ENCODE results near the gene GAK.

Gene GAK

DNA sequence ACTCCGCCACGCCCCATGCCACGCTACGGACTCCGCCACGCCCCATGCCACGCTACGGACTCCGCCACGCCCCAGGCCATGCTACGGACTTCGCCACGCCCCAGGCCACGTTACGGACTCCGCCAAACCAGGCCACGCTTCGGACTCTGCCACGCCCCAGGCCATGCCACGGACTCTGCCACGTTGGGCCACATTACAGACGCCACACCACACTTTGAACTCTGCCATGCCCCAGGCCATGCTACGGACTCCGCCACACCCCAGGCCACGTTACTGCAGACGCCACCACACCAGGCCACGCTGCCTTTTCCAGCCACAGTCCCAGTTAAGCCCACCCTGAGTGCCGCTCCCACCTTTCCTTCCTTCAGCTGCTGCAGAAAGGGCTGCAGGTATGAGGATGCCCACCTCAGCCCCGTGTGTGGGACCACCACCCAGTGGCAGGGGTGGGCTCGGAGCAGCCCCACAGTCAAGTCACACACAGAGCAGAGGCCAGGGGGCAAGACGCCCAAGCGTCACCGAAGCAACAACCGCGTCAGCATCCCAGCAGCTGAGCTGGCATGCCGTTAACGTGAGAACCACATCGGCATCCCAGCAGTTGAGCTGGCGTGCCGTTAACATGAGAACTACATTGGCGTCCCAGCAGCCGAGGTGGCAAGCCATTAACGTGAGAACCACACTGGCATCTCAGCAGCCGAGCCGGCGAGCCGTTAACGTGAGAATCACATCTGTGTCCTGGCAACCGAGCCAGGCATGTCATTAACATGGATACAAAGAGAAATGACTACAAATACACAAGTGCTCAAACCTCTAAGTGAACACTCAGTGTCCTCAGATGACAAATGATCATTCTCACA, 26.4 kb downstream of the GAK start:
- no peak for DNase-seq

DNA sequence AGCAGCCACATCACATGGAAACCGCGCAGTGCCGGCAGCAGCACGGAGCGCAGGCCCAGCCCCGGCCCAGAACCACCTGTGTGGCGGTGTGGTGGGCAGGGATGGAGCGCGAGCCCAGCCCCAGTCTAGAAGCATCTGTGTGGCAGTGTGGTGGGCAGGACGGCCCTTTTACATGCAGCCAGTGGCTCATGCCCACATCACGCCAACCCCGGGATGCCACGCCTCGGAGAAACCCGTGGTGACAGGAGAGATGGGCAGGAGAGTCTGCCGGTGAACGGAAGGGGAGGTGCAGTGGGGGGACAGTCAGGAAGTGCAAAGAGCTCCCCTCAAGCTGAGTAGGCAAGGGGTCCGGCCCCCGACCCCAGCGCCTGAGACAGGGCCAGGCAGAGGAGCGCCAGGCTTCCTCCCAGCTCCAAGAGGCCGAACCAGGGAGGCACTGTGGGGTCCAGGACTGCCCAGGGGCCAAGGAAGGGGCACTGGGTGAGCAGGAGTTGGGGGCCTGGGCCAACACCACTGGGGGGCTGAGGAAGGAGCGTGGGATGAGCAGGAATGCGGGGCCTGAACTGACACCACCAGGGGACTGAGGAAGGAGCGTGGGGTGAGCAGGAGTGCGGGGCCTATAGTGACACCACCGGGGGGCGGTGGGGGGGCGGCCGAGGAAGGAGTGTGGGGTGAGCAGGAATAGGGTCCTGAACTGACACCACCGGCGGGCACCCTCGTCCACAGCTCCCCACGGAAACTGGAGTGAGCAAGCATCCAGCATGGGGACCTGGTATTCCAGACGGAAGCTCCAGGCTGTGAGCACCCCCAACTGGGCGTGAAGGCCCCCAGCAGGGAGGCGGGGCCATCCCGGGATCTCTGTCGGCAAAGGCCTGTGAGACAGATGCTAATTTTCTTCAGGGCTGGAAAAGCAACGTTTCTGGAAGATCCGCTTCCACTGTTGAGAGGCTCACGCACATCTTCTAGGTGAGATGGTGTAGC, 28.8 kb downstream of the GAK start:
- DNase-seq = no peak

GRCh38 chr4:901192-901910, 30.8 kb downstream of the GAK start:
- no peak for DNase-seq

DNA sequence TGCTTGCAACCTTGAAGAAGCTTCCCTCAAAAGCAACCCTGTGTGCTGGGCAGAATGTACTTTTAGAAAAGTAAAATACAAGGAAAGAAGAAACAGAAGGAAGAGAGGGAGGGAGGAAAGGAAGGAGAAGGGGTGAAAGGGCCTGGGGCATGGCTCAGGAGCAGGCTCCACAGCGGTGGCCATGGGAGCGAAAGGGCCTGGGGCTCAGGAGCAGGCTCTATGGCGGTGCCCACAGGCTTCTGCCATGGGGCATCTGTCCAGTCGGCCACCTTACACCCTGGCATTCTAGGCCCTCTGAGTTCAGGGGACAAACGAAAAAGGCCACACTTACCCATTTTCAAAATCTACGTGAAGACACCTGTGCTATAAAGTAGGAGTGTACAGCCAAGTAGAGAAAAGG, 31.4 kb downstream of the GAK start:
- no peak for DNase-seq

DNA sequence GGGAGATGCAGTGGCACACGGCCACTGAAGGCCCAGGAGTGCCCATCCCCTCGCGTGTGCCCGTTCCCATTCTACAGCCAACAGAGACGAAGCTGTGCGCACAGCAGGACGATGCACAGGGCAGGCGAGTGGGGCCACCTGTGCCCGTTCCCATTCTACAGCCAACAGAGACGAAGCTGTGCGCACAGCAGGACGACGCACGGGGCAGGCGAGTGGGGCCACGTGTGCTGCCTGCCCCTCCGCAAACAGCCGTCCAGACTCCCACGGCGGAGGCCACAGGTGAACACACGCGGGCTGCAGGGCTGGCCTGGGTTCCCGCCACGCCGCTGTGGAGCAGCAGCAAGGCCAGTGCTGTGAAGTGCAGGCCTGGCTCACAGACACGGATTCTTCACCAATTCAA, 32.0 kb downstream of the GAK start:
- no peak for DNase-seq

- DNase-seq = no peak
These were observed 32.6 kb downstream of the GAK start for GRCh38 chr4:899556-899906.

DNA sequence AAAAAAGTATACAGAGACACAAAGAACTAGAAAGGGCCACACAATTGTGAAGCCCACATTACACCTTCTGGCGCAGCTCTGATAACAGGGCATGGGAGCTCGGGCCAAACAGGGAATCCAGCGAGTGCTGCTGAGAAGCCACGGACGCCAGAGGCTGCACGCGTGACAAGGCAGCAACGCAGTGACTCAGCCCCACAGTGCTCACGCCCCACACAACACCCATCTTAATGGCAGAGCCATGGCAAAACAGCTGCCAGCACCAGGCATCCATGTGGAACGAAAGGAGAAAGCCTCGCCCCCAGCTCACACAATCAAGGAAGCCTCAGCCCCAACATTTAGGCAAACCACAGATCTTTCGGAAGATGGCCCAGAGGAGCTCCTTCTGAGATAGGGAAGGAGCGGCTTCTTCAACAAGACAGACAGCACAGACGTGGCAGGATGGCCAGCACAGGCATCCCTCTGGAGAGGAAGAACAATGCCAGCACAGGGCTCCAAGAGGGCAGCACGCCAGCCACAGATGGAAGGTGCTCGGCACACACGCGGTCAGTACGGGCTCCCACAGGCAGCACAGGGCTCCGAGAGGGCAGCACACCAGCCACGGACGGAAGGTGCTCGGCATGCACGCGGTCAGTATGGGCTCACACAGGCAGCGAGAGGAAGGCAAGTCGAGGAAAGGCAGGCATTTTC, 33.1 kb downstream of the GAK start:
- DNase-seq = no peak

GRCh38 chr4:898123-898522, 34.0 kb downstream of the GAK start:
- no peak for DNase-seq

DNA sequence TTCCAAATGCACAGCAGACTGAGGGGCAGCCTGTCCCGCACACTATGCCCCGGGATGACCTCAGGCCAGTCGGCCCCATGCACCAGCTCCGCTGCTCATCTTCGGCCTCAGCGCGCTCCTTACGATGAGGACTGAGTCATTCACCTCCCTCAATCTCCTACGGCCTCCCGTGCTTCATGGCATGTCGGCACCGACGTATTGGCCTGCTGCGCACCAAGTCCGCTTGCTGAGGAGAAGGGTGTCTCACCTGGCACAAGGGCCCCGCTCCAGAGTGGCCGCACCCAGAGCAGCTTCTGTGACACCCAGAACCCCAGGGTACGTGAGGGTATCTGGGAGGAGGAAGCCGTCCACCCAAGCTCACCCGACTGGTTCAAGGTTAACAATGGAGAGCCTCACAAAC, 35.5 kb downstream of the GAK start:
- no peak for DNase-seq

DNA sequence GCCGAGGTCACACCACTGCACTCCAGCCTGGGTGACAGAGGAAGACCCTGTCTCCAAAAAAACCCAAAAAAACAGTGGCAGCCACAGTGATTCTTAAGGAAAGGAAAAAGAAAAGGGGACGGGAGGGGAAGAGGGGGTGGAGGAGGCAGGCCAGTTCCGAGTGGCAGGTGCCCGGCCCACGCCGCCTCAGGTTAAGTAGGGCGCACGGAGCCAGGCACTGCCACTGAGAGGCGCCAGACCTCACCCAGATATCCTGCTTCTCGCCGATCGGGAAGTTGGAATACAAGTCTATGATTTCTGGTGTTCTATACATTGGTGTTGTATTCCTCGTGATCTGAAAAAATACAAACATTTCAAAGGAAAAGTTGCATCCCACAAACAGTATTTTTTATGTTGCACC, 35.9 kb downstream of the GAK start:
- DNase-seq = no peak

DNA sequence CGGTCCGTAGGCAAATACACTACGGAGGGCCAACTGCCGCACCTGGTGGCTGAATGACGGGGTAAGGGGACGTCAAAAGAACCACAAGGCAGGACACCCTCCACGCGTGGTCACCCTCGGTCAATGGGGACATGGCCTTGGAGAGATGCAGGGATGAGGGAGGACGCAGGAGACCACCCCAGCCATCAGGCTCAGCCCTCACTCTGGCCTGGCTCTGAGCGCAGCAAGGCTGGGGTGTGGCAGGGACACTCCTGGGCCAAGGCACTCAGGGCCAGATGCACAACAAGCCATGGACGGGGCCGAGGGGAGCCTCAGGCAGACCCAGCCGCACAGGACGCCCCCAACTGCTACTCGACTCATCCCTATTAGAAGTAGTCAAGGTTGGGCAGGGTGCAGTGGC, 36.5 kb downstream of the GAK start:
- DNase-seq = no peak

- no peak for DNase-seq
These were observed 38.0 kb downstream of the GAK start for GRCh38 chr4:893995-894705.

GRCh38 chr4:893276-893994, 38.7 kb downstream of the GAK start:
- DNase-seq = no peak

DNA sequence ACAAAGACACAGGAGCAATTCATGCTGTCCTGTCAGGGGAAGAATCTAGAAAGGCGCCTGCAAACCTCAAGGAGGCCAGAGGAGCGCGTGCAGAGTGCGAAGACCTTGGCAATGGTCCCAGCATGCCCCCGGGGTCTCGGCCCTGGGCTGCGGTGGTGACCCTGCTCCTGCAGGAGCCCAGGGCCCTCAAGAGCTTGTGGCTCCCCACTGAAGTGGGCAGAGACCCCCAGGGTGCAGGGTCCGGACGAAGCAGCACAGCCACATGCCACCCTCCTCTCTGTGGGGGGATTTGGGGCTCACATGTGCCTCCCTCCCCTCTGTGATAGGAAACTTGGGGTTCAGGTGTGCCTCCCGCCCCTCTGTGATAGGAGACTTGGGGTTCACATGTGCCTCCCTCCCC, 39.3 kb downstream of the GAK start:
- no peak for DNase-seq

DNA sequence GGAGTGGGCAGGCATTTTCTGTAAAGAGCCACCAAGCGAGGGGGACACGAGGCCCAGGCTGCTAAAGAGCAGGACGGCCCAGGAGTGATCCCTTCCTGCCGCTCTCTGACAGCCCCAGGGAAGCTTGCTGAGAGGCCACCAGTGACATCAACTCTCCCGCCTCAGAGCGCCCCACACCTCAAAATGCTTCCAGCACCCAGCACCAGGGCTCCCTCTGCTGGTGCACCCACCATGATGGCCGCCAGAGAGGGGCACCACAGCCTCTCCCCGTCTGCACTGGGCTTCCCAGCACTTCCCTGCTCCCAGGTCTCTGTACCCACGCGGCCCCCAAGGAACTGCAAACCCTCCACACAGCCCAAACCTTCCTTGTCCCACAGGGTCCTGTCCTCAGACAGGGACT, 40.4 kb downstream of the GAK start:
- no peak for DNase-seq

GRCh38 chr4:890036-890695, 42.0 kb downstream of the GAK start:
- DNase-seq = no peak

- DNase-seq = no peak
These were observed 42.6 kb downstream of the GAK start for GRCh38 chr4:889516-889915.

- DNase-seq = no peak
These were observed 44.1 kb downstream of the GAK start for GRCh38 chr4:888029-888428.

DNA sequence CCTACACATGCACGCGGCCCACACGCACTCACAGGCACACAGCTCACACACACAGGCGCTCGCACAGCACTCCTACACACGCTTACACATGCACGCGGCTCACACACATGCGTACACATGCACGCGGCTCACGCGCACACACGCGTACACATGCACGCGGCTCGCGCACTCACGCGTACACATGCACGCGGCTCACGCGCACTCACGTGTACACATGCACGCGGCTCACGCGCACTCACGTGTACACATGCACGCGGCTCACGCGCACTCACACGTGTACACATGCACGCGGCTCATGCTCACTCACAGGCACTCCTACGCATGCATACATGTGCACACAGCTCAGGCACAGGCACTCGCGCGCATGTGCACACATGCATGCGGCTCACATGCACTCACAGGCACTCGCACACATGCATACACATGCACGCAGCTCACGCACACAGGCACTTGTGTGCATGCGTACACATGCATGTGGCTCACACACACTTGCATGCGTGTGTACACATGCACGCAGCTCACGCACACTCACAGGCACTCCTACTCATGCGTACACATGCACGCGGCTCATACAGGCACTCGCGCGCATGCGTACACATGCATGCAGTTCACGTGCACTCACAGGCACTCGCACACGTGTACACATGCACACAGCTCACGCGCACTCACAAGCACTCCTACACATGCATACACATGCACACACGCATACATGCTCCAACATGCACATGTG, 44.9 kb downstream of the GAK start:
- no peak for DNase-seq

DNA sequence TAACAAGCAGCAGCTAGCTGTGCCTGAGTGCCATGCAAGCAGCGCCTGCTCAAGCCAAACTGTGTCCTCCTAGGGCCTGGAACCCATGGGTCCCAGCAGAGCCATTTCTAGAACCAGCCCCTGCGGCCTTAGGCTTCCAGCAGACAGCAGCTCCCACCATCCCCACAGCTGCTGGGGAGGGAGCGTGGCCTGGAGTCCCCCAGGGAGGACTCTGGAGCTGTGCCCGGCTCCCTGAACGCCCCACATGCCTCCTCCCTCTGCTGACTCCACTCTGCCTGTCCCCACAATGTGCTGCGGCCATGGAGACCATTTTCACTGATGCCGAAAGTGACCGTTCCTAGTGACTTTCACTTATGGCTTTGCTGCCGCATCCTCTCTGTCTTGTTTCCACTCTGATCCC, 45.9 kb downstream of the GAK start:
- DNase-seq = no peak
